Large intestine (tissue), 12 donors: Measurements from ENCODE around the gene PLPPR5. TPM values are rescaled to one million over a fixed set of nuclear protein-coding genes. Genes with fewer than 3 reads are reported as not detected.
A peak's percentile ranks its signal among the peaks of the same experiment; 100 is the strongest.
"Not testable (repeated sequence)": the region's sequence is repeated elsewhere in the genome, so short reads cannot be mapped to it uniquely, and the experiment has no call there.

Experiments
- DNase-seq, 2 donors: peaks; one replicate each; pipeline versions ENCODE4 v3.0.0 to v3.0.0-alpha.2; 2013
- H3K27ac ChIP-seq: one replicate; pipeline ENCODE4 v1.5.1; 2013; ENCODE audit warnings: low read length
- H3K27me3 ChIP-seq: 2 replicates; pipeline ENCODE4 v1.6.1; 2013; ENCODE audit warnings: low read length; ENCODE audit not compliant: control insufficient read depth, insufficient read depth
- H3K36me3 ChIP-seq: 2 replicates; pipeline ENCODE4 v1.6.1; 2013; ENCODE audit warnings: low read length; ENCODE audit not compliant: control insufficient read depth, insufficient read depth
- H3K4me1 ChIP-seq: one replicate; pipeline ENCODE4 v1.6.1; 2013; ENCODE audit warnings: low read length; ENCODE audit not compliant: control insufficient read depth, insufficient read depth
- H3K4me3 ChIP-seq: one replicate; pipeline ENCODE4 v1.5.1; 2013; ENCODE audit warnings: low read length
- H3K9me3 ChIP-seq: one replicate; pipeline ENCODE4 v1.6.1; 2013; ENCODE audit warnings: mild to moderate bottlenecking, low read depth, low read length, moderate library complexity; ENCODE audit not compliant: control insufficient read depth
- WGBS: methylation state at CpG from one replicate; pipeline ENCODE4 v1.1.5; 2013; ENCODE audit warnings: low lambda C conversion rate; ENCODE audit not compliant: insufficient coverage; 5-methylcytosine and 5-hydroxymethylcytosine counted together
- long read RNA-seq, 11 donors: transcript quantifications; one replicate each; lab custom pipeline, GENCODE V29; 2026
- polyA plus RNA-seq: library from polyadenylated mRNA; unstranded; fragments of 120-200 nt; gene quantifications from one replicate; pipeline ENCODE4 v1.2.1, GENCODE V29; 2013

The PLPPR5 gene
- polyA plus RNA-seq = 3.1 TPM
- long read RNA-seq, donor 1 = 0 reads
- long read RNA-seq, donor 2, full-length matches to known transcripts = 2 of 2 reads
- long read RNA-seq, donor 2, partial matches to known transcripts = 0 of 2 reads
- long read RNA-seq, donor 2, other reads (novel, unspliced or antisense) = 0 of 2 reads
- long read RNA-seq, donor 3 = 0 reads
- long read RNA-seq, donor 4 = 0 reads
- long read RNA-seq, donor 5, full-length matches to known transcripts = 4 of 4 reads
- long read RNA-seq, donor 5, partial matches to known transcripts = 0 of 4 reads
- long read RNA-seq, donor 5, other reads (novel, unspliced or antisense) = 0 of 4 reads
- long read RNA-seq, donor 6, partial matches to known transcripts = 0 of 1 reads
- long read RNA-seq, donor 6, other reads (novel, unspliced or antisense) = 0 of 1 reads
- long read RNA-seq, donor 7, full-length matches to known transcripts = 3 of 3 reads
- long read RNA-seq, donor 7, partial matches to known transcripts = 0 of 3 reads
- long read RNA-seq, donor 7, other reads (novel, unspliced or antisense) = 0 of 3 reads
- long read RNA-seq, donor 8, full-length matches to known transcripts = 2 of 2 reads
- long read RNA-seq, donor 8, partial matches to known transcripts = 0 of 2 reads
- long read RNA-seq, donor 8, other reads (novel, unspliced or antisense) = 0 of 2 reads
- long read RNA-seq, donor 9, full-length matches to known transcripts = 2 of 2 reads
- long read RNA-seq, donor 9, partial matches to known transcripts = 0 of 2 reads
- long read RNA-seq, donor 9, other reads (novel, unspliced or antisense) = 0 of 2 reads
- long read RNA-seq, donor 10, partial matches to known transcripts = 0 of 1 reads
- long read RNA-seq, donor 10, other reads (novel, unspliced or antisense) = 0 of 1 reads
- long read RNA-seq, donor 11, full-length matches to known transcripts = 1 of 1 reads
- long read RNA-seq, donor 11, partial matches to known transcripts = 0 of 1 reads
- long read RNA-seq, donor 11, other reads (novel, unspliced or antisense) = 0 of 1 reads

- H3K27me3 ChIP-seq = peaks cover 42% of the 10 kb centered on the region
- no peaks in the 10 kb centered on the region for H3K4me1 ChIP-seq
- no peak within 1 kb of the TSS for H3K27ac ChIP-seq
- peak in 1 of 2 donors; percentile 4 for DNase-seq
- no peaks in the 10 kb centered on the region for H3K9me3 ChIP-seq
- H3K4me3 ChIP-seq = peak within 1 kb of the TSS; percentile 21
- H3K36me3 ChIP-seq = no peaks in the 10 kb centered on the region
- WGBS = no CpG with 5 or more reads among the region's 56 CpGs
These were observed at the start of gene PLPPR5 for GRCh38 chr1:99004861-99005442. Gene PLPPR5 (minus strand): TSS chr1:99004861. CDS start chr1:99004671, 190 bp downstream.

DNA sequence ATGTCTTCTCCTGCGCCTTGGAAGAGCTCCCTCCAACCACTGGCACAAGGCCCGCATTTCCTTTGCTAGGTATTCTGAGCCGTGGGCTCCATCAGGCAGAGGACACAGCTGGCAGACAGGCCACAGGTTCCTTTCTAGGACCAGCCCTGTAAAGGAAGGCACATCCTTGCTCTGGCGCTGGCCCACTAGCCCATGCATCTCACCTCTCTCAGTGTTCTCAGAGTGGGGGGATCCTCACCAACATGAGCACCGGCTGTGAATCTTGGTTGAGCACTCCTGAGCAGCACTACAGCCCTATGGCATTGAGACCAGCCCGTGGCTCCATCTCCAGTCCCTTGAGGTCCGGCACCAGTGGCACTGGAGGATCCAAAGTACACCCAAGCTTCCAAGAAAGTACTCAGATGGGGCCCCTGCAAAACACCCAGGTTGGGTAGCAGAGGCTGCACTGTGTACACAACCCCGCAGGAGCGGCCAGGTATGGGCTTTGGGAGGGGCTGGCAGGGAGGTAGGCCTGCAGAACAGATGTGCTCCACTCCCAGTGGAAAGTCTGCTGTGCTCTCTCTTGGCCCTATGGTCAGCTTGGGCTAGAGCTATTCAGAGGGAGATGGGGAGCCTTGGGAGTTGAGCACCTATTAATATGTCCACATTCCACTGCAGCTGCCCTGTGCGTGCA lies 47.1 kb upstream of the PLPPR5 start:
- Histone ChIP-seq H3K4me3 (no peak overlapping the region), H3K36me3 (no peaks in the 10 kb centered on the region), H3K27me3 (no peaks in the 10 kb centered on the region), H3K4me1 (no peaks in the 10 kb centered on the region), H3K9me3 (no peaks in the 10 kb centered on the region), H3K27ac (no peak overlapping the region)
- no CpG with 5 or more reads among the region's 10 CpGs for WGBS
- DNase-seq = no peak

DNA sequence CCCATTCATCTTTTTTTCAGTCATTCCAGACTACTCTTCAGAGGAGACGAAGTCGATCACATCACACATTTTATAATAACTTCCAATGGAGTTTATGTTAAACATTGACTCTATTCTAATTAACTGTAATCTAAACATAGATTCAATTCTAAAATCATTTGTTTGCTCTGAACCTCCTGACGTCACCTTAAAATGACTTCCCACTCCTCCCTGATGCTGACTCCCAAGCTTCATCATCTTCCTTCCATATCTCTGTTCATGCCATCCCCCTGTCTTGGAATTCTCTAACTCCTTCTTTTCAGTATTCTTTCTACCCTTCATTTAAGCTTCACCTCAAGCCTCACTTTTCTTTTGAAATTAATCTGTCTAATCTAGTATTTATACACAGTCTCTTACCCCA lies 45.1 kb upstream of the PLPPR5 start:
- Histone ChIP-seq H3K4me3 (no peak overlapping the region), H3K4me1 (no peaks in the 10 kb centered on the region), H3K36me3 (no peaks in the 10 kb centered on the region), H3K27ac (no peak overlapping the region), H3K9me3 (no peaks in the 10 kb centered on the region), H3K27me3 (no peaks in the 10 kb centered on the region)
- WGBS = 73% methylated on average over 2 of the region's 3 CpGs
- no peak for DNase-seq

DNA sequence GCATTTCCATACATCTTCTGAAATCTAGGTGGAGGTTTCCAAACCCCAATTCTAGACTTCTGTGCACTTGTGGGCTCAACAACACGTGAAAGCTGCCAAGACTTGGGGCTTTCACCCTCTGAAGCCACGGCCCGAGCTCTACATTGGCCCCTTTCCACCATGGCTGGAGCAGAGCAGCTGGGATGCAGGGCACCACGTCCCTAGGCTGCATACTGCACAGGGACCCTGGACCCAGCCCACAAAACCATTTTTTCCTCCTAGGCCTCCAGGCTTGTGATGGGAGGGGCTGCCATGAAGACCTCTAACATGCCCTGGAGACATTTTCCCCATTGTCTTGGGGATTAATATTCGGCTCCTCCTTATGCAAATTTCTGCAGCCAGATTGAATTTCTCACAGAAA lies 32.1 kb upstream of the PLPPR5 start:
- H3K27ac ChIP-seq, H3K27me3 ChIP-seq, H3K9me3 ChIP-seq, DNase-seq, H3K36me3 ChIP-seq, H3K4me1 ChIP-seq, H3K4me3 ChIP-seq: not testable (repeated sequence)
- no CpG with 5 or more reads among the region's 5 CpGs for WGBS

- no peaks in the 10 kb centered on the region for H3K4me1 ChIP-seq
- H3K27me3 ChIP-seq = no peaks in the 10 kb centered on the region
- DNase-seq = no peak
- H3K4me3 ChIP-seq = no peak overlapping the region
- no peak overlapping the region for H3K27ac ChIP-seq
- no peaks in the 10 kb centered on the region for H3K9me3 ChIP-seq
- H3K36me3 ChIP-seq = no peaks in the 10 kb centered on the region
- WGBS = 83% methylated on average over 1 of the region's 3 CpGs
These were observed 13.7 kb upstream of the PLPPR5 start for GRCh38 chr1:99018313-99018712.

DNA sequence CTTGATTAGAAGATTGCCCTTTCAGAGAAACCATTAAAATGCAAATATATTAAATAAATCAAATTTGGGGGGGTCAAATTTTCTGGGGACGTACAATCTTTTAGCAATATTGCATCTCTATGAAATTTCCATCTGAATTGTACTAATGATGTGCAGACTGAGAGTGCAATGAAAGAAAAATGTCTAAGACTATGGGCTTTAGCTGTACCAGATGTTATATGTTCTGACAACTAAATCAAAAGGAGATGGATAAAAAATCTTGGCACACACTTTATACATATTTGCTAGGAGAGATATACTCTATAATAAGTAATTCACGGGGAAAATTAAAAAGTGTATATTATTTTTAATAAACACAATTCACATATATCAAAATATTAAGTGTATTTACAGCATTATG lies 13.0 kb upstream of the PLPPR5 start:
- H3K4me1 ChIP-seq = no peaks in the 10 kb centered on the region
- H3K4me3 ChIP-seq = no peak overlapping the region
- H3K9me3 ChIP-seq = no peaks in the 10 kb centered on the region
- DNase-seq = no peak
- H3K27me3 ChIP-seq = no peaks in the 10 kb centered on the region
- no CpG with 5 or more reads among the region's 2 CpGs for WGBS
- H3K36me3 ChIP-seq = no peaks in the 10 kb centered on the region
- no peak overlapping the region for H3K27ac ChIP-seq

- H3K27me3 ChIP-seq = peaks cover 11% of the 10 kb centered on the region
- H3K27ac ChIP-seq = no peak overlapping the region
- no peak for DNase-seq
- H3K36me3 ChIP-seq = no peaks in the 10 kb centered on the region
- no CpG with 5 or more reads among the region's 2 CpGs for WGBS
- H3K4me3 ChIP-seq = no peak overlapping the region
- no peaks in the 10 kb centered on the region for H3K9me3 ChIP-seq
- no peaks in the 10 kb centered on the region for H3K4me1 ChIP-seq
These were observed 6.0 kb upstream of the PLPPR5 start for GRCh38 chr1:99010679-99011078.

DNA sequence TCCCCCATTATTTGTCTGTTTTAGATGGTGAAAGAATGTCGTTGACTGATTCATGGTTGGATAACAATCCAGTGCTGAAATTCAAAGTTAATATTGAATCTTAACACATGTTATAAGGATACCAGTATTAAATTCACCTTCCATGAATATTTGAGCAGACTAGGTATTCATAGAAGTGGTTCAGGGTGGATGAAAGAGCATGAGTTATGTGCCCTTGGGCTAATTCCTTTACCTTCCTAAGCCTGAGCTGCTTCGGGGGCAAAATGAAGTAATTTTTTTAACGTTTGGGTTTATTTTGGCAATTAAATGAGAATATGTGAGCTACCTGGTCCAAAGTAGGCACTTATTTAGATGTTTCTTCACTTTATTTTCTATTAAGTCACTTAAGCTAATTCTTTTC lies 2.7 kb upstream of the PLPPR5 start:
- Histone ChIP-seq H3K27ac (no peak overlapping the region), H3K27me3 (peaks cover 36% of the 10 kb centered on the region), H3K9me3 (no peaks in the 10 kb centered on the region), H3K4me1 (no peaks in the 10 kb centered on the region), H3K36me3 (no peaks in the 10 kb centered on the region), H3K4me3 (no peak overlapping the region)
- 67% methylated on average over 1 of the region's 3 CpGs for WGBS
- no peak for DNase-seq

DNA sequence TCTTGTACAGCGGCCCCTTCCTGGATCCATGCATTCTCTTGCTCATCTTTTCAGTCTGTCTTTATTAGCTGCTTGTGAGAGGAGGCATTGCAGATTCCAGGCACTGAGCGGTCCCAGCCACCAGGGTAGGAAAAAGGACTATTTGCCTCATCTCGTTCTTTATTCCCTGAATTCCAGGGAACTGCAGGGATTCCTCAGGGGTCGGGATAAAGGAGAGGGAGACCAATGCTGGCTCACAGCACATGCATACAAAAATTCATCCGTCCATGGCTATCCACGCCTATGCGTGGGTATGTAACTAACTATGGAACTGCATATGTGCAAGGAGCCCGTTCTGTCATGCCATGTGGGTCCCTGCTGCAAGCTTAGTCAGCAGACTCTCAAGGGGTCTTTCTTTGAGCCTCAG lies 879 bp upstream of the PLPPR5 start:
- no peak for DNase-seq

More for the DNA sequence above, 879 bp upstream of the PLPPR5 start:
- no peaks in the 10 kb centered on the region for H3K4me1 ChIP-seq
- no peaks in the 10 kb centered on the region for H3K9me3 ChIP-seq
- H3K27ac ChIP-seq = no peak overlapping the region
- H3K27me3 ChIP-seq = peaks cover 42% of the 10 kb centered on the region
- peak overlapping the region; percentile 20 for H3K4me3 ChIP-seq
- WGBS = no CpG with 5 or more reads among the region's 8 CpGs
- no peaks in the 10 kb centered on the region for H3K36me3 ChIP-seq
